Stimulated activated naive CD8-positive, alpha-beta T cell treated with anti-CD3 and anti-CD28 coated beads, Interleukin-15, Interleukin-2, amounts not matched to agents 100 ng/mL and 50 ng/mL, for 24 hours (primary cell): ENCODE results near the gene LRRK1.

ENCODE experiments used
- H3K27ac Mint-ChIP-seq: one replicate; pipeline ENCODE4 v1.8.0; 2021; ENCODE audit warnings: mild to moderate bottlenecking, mixed read lengths
- H3K27me3 Mint-ChIP-seq: one replicate; pipeline ENCODE4 v1.8.0; 2021; ENCODE audit warnings: mixed read lengths
- H3K36me3 Mint-ChIP-seq: one replicate; pipeline ENCODE4 v1.8.0; 2021; ENCODE audit warnings: low read depth, mixed read lengths
- H3K4me1 Mint-ChIP-seq: one replicate; pipeline ENCODE4 v1.8.0; 2021; ENCODE audit warnings: low read depth, mixed read lengths
- H3K4me3 Mint-ChIP-seq: one replicate; pipeline ENCODE4 v1.8.0; 2021; ENCODE audit warnings: mild to moderate bottlenecking, mixed read lengths
- H3K9me3 Mint-ChIP-seq: one replicate; pipeline ENCODE4 v1.8.0; 2021; ENCODE audit warnings: mixed read lengths

LRRK1 gene

DNA sequence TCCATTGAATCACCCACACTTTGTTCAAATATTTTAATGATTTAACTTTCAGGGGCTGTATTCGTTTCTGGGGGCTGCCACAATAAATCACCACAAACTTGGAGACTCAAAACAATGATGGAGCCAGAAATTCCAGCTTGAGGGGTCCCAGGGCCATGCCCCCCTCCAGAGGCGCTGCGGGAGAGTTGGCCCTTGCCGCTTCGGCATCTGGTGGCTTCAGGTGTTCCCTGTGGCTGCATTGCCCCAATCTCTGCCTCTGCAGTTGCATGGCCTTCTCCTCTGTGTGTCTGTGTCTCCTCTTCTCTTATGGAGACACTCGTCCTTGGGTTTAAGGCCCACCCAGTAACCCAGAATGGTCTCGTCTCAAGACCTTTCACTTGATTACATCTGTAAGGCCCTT lies 187.9 kb downstream of the LRRK1 start:
- H3K27me3 Mint-ChIP-seq, result no peaks in the 10 kb centered on the region
- H3K36me3 Mint-ChIP-seq, result no peaks in the 10 kb centered on the region
- H3K9me3 Mint-ChIP-seq, result no peaks in the 10 kb centered on the region
- H3K4me1 Mint-ChIP-seq, result no peaks in the 10 kb centered on the region
- no peak overlapping the region for H3K27ac Mint-ChIP-seq
- H3K4me3 Mint-ChIP-seq, result no peak overlapping the region

DNA sequence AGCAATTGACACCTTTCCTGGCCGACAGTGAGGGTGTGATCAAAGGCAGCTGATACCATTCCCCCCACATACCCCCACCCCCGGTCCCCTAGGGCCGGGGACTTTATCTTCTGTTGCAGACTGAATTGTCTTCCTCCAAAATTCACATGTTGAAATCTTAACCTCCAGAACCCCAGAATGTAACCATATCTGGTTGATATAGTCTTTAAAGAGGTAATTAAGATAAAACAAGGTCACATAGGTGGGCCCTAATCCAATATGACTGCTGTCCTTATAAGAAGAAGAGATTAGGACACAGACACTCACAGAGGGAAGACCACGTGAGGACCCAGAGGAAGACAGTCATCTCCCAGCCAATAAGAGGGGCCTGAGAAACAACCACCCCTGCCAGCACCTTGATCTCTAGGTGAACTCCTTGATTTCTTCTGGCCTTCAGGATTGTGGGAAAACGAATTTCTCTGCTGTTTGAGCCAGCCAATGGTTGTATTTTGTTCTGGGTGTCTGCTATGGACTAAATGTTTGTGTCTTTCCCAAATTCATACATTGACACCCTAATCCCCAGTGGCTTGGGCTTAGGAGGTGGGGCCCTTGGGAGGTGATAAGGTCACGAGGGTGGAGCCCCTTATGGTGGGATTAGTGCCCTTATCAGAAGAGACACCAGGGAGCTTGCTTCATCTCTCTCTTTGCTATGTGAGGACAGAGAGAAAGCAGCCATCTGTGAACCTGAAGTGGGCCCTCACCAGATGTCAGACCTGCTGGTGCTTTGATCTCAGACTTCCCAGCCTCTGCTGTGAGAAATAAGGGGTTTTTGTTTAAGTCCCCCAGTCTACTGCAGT lies 188.7 kb downstream of the LRRK1 start:
- Mint-ChIP-seq H3K36me3 (no peaks in the 10 kb centered on the region), H3K9me3 (no peaks in the 10 kb centered on the region), H3K4me3 (no peak overlapping the region), H3K4me1 (no peaks in the 10 kb centered on the region), H3K27me3 (peaks cover 3% of the 10 kb centered on the region), H3K27ac (no peak overlapping the region)

GRCh38 chr15:101108461-101108775 lies 189.3 kb downstream of the LRRK1 start:
- Mint-ChIP-seq H3K4me1 (no peaks in the 10 kb centered on the region), H3K9me3 (no peaks in the 10 kb centered on the region), H3K4me3 (no peak overlapping the region), H3K36me3 (no peaks in the 10 kb centered on the region), H3K27me3 (peaks cover 3% of the 10 kb centered on the region), H3K27ac (no peak overlapping the region)

DNA sequence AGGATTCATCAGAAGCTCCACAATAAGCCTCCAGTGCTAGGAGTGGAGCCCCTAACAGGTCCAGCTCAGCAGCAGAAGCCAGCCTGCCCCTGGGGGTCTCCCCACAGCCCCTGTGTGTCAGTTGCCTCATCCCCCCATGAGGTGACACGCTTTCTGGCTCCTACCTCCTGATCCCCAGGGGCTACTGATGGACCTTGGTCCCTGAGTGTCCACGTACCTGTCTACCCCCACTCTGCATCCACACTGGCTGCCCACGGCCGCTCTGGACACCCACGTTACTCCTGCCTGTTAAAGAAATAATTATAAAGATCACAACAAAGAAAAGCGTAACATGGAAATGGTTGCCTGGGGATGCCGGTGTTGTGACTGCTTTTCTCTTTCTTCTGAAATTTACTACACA lies 189.6 kb downstream of the LRRK1 start:
- H3K4me3 Mint-ChIP-seq, result no peak overlapping the region
- no peaks in the 10 kb centered on the region for H3K9me3 Mint-ChIP-seq
- H3K4me1 Mint-ChIP-seq, result no peaks in the 10 kb centered on the region
- peaks cover 3% of the 10 kb centered on the region for H3K27me3 Mint-ChIP-seq
- H3K27ac Mint-ChIP-seq, result no peak overlapping the region
- H3K36me3 Mint-ChIP-seq, result no peaks in the 10 kb centered on the region

- no peaks in the 10 kb centered on the region for H3K36me3 Mint-ChIP-seq
- no peak overlapping the region for H3K27ac Mint-ChIP-seq
Observed at GRCh38 chr15:101110681-101111569, 191.8 kb downstream of the LRRK1 start.

GRCh38 chr15:101111570-101112262 lies 192.6 kb downstream of the LRRK1 start:
- Mint-ChIP-seq H3K4me1 (peaks cover 8% of the 10 kb centered on the region), H3K4me3 (no peak overlapping the region), H3K27ac (no peak overlapping the region), H3K36me3 (no peaks in the 10 kb centered on the region), H3K27me3 (peaks cover 3% of the 10 kb centered on the region), H3K9me3 (no peaks in the 10 kb centered on the region)

More at GRCh38 chr15:101110681-101111569, 191.8 kb downstream of the LRRK1 start:
- Mint-ChIP-seq H3K4me3 (no peak overlapping the region), H3K4me1 (no peaks in the 10 kb centered on the region), H3K27me3 (peaks cover 3% of the 10 kb centered on the region), H3K9me3 (no peaks in the 10 kb centered on the region)

DNA sequence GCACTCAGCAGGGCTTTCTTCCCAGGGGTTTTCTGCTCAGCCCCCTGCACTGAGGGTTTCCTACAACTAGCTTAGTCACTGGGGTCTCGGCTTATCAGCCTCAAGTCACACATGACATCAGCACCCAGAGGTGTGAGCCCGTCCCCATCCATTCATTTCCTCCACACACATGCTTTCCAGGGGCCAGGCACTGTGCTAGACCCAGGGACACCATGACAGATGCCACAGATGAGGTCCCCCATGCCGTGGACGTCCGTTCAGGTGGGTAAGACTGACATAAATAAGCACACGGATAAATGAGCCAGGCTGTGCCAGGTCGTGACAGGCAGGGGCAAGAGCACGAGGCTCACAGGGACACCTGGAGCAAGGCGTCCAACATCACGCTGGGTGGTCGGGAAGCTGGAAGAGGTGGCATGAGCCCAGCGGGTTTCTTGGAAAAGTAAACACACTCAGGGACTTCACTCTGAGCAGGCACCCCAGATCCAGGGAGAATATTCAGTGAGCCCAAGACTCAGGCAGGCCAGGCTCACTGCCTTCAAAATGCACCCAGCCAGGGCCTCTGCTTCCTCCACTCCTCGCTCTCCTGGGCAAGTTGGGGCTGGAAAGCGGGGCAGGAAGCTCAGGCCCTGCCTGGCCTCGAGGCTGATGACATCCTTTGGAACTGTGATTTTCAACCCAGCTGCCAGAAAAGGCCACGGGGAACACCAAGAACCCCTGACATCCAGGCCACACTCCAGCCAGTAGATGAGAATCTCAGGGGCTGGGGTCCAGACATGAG lies 193.4 kb downstream of the LRRK1 start:
- H3K36me3 Mint-ChIP-seq, result no peaks in the 10 kb centered on the region
- H3K4me1 Mint-ChIP-seq, result peaks cover 8% of the 10 kb centered on the region
- H3K27me3 Mint-ChIP-seq, result peaks cover 3% of the 10 kb centered on the region
- H3K4me3 Mint-ChIP-seq, result no peak overlapping the region
- H3K27ac Mint-ChIP-seq, result no peak overlapping the region
- H3K9me3 Mint-ChIP-seq, result no peaks in the 10 kb centered on the region

- no peak overlapping the region for H3K4me3 Mint-ChIP-seq
- peaks cover 3% of the 10 kb centered on the region for H3K27me3 Mint-ChIP-seq
- H3K9me3 Mint-ChIP-seq, result no peaks in the 10 kb centered on the region
- H3K4me1 Mint-ChIP-seq, result peaks cover 8% of the 10 kb centered on the region
- H3K27ac Mint-ChIP-seq, result no peak overlapping the region
- no peaks in the 10 kb centered on the region for H3K36me3 Mint-ChIP-seq
Observed at GRCh38 chr15:101113114-101114005, 194.2 kb downstream of the LRRK1 start.

DNA sequence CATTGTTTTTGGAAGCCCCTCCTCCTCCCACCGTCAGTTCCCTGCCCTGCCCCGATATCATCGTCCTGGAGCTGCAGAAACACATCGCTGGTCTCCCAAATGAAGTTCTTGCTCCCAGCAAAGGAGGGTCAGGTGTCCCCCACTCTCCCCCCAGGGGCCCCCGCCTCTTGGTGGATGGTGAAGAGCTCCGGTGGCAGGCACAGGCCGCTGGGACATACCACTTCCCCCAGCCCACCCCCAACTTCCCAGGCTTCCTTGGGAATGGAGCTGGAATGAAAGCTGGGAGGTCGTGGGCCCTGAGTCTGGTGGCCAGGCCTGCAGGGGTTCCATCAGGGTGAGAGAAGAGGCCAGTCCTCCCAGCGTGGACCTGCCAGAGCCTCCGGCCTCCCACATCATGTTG lies 195.0 kb downstream of the LRRK1 start:
- H3K27ac Mint-ChIP-seq, result no peak overlapping the region
- peaks cover 8% of the 10 kb centered on the region for H3K4me1 Mint-ChIP-seq
- no peak overlapping the region for H3K4me3 Mint-ChIP-seq
- H3K36me3 Mint-ChIP-seq, result no peaks in the 10 kb centered on the region
- no peaks in the 10 kb centered on the region for H3K9me3 Mint-ChIP-seq
- H3K27me3 Mint-ChIP-seq, result peaks cover 3% of the 10 kb centered on the region

DNA sequence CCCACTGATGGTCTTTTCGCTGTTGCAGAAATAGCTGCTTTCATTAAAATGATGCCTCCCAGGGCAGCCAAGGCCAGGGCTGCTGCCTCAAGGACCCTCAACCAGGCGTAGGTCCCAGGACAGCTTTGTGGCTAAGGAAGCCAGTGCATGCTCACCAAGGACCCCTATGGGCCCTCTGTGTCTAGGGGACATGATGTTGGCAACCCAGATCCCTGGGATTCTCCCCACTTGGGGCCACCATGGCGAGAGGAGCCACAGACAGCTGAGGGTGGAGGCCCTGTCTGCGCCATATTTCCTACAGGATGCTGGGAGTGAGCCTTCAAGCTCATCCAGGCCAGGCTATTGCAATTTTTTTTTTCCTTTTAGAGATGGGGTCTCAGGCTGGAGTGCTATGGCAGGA lies 195.5 kb downstream of the LRRK1 start:
- peaks cover 8% of the 10 kb centered on the region for H3K4me1 Mint-ChIP-seq
- no peaks in the 10 kb centered on the region for H3K36me3 Mint-ChIP-seq
- H3K27ac Mint-ChIP-seq, result no peak overlapping the region
- H3K27me3 Mint-ChIP-seq, result peaks cover 3% of the 10 kb centered on the region
- H3K4me3 Mint-ChIP-seq, result no peak overlapping the region
- H3K9me3 Mint-ChIP-seq, result no peaks in the 10 kb centered on the region

- peaks cover 3% of the 10 kb centered on the region for H3K27me3 Mint-ChIP-seq
- H3K4me1 Mint-ChIP-seq, result peaks cover 8% of the 10 kb centered on the region
- H3K9me3 Mint-ChIP-seq, result no peaks in the 10 kb centered on the region
- H3K36me3 Mint-ChIP-seq, result no peaks in the 10 kb centered on the region
- H3K4me3 Mint-ChIP-seq, result no peak overlapping the region
- no peak overlapping the region for H3K27ac Mint-ChIP-seq
Observed at GRCh38 chr15:101115393-101115785, 196.2 kb downstream of the LRRK1 start.

- Mint-ChIP-seq H3K27me3 (peaks cover 3% of the 10 kb centered on the region), H3K4me1 (peaks cover 9% of the 10 kb centered on the region), H3K4me3 (no peak overlapping the region), H3K27ac (peak overlapping the region; percentile 52), H3K9me3 (no peaks in the 10 kb centered on the region), H3K36me3 (no peaks in the 10 kb centered on the region)
Observed at GRCh38 chr15:101115786-101116680, 196.9 kb downstream of the LRRK1 start.

DNA sequence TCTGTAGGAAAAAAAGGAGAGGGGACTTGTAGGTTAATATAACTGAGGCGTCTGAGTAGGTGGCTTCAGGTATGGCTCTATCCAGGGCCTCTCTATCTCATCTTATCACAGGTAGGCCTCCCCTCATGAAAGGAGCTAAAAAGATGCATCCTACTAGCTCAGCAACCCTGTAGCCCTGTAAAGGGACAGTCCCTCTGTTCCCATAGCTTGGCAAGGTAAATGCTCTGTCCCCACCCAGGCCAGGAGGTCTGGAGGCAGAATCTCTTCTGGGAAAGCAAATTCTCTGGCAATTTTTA lies 197.5 kb downstream of the LRRK1 start:
- peak overlapping the region; percentile 52 for H3K27ac Mint-ChIP-seq
- no peaks in the 10 kb centered on the region for H3K36me3 Mint-ChIP-seq
- H3K4me3 Mint-ChIP-seq, result no peak overlapping the region
- peaks cover 15% of the 10 kb centered on the region for H3K4me1 Mint-ChIP-seq
- H3K27me3 Mint-ChIP-seq, result peaks cover 3% of the 10 kb centered on the region
- no peaks in the 10 kb centered on the region for H3K9me3 Mint-ChIP-seq
